WTC11 (cell line): ENCODE measurements around the gene KRTCAP2. TPM values are rescaled to one million over a fixed set of nuclear protein-coding genes. Genes with fewer than 3 reads are reported as not detected.

Experiments
- ATAC-seq: fragments of 200-7000 bp; cut with Tn5 transposase; 2 replicates; pipeline ENCODE4 v1.10.0; 2021; ENCODE audit warnings: mild to moderate bottlenecking, moderate library complexity
- CTCF ChIA-PET: fragments of 300-600 bp; sonication (Branson Sonifier 250); formaldehyde crosslinking; loops from one replicate; lab custom pipeline; 2021; ENCODE audit warnings: antibody characterized with exemption; lab: Charles Lee
- POLR2A ChIA-PET: fragments of 350-600 bp; sonication (Branson Sonifier 250); formaldehyde crosslinking; loops from one replicate; lab custom pipeline; 2021; ENCODE audit warnings: antibody characterized with exemption; lab: Charles Lee
- DNase-seq: peaks from one replicate; pipeline ENCODE4 v3.0.0; 2021; ENCODE audit warnings: low spot score
- H3K27ac Mint-ChIP-seq: 2 replicates; pipeline ENCODE4 v1.8.0; 2021; ENCODE audit warnings: mixed read lengths
- H3K27me3 Mint-ChIP-seq: 2 replicates; pipeline ENCODE4 v1.8.0; 2021; ENCODE audit warnings: low read depth, mild to moderate bottlenecking, moderate library complexity, mixed read lengths
- H3K36me3 Mint-ChIP-seq: 2 replicates; pipeline ENCODE4 v1.8.0; 2021; ENCODE audit warnings: mixed read lengths
- H3K4me1 Mint-ChIP-seq: 2 replicates; pipeline ENCODE4 v1.8.0; 2022; ENCODE audit warnings: mixed read lengths
- H3K4me3 Mint-ChIP-seq: 2 replicates; pipeline ENCODE4 v1.8.0; 2021; ENCODE audit warnings: mild to moderate bottlenecking, moderate library complexity, mixed read lengths
- H3K9me3 Mint-ChIP-seq: 2 replicates; pipeline ENCODE4 v1.8.0; 2021; ENCODE audit warnings: mixed read lengths
- ATF1 ChIP-seq: sonication (generic); formaldehyde crosslinking; IDR thresholded peaks from 2 replicates; pipeline ENCODE4 v1.8.1; 2023; ENCODE audit warnings: mild to moderate bottlenecking, moderate library complexity, missing genetic modification reagents
- GTF2I ChIP-seq: fragments of 250-450 bp; sonication (Bioruptor Pico); conservative IDR thresholded peaks from 2 replicates; pipeline ENCODE4 v1.4.0; 2021; ENCODE audit warnings: mild to moderate bottlenecking
- JUN ChIP-seq: sonication (generic); formaldehyde crosslinking; IDR thresholded peaks from 2 replicates; pipeline ENCODE4 v1.8.0; 2023; ENCODE audit warnings: mild to moderate bottlenecking, missing genetic modification reagents
- NFYB ChIP-seq: sonication (generic); formaldehyde crosslinking; conservative IDR thresholded peaks from 2 replicates; pipeline ENCODE4 v1.8.0; 2022; ENCODE audit warnings: low read depth, missing genetic modification reagents
- NR2C2 ChIP-seq: sonication (generic); formaldehyde crosslinking; IDR thresholded peaks from 2 replicates; pipeline ENCODE4 v1.8.0; 2022; ENCODE audit warnings: mild to moderate bottlenecking, missing genetic modification reagents
- OVOL2 ChIP-seq: fragments of 250-450 bp; sonication (Bioruptor Pico); IDR thresholded peaks from 2 replicates; pipeline ENCODE4 v1.9.0; 2021; ENCODE audit warnings: mild to moderate bottlenecking, borderline replicate concordance
- SMAD3 ChIP-seq: sonication (generic); formaldehyde crosslinking; IDR thresholded peaks from 2 replicates; pipeline ENCODE4 v1.8.0; 2022; ENCODE audit warnings: missing genetic modification reagents, mild to moderate bottlenecking, borderline replicate concordance
- SP1 ChIP-seq: sonication (generic); formaldehyde crosslinking; conservative IDR thresholded peaks from 2 replicates; pipeline ENCODE4 v1.8.1; 2022; ENCODE audit warnings: missing genetic modification reagents
- TEAD1 ChIP-seq: sonication (generic); formaldehyde crosslinking; IDR thresholded peaks from 2 replicates; pipeline ENCODE4 v1.8.0; 2022; ENCODE audit warnings: mild to moderate bottlenecking, missing genetic modification reagents
- TP53 ChIP-seq: sonication (generic); formaldehyde crosslinking; IDR thresholded peaks from 2 replicates; pipeline ENCODE4 v1.8.1; 2023; ENCODE audit warnings: mild to moderate bottlenecking, missing genetic modification reagents
- ZNF423 ChIP-seq: fragments of 250-450 bp; sonication (Bioruptor Pico); IDR thresholded peaks from 2 replicates; pipeline ENCODE4 v2.1.2; 2022; ENCODE audit warnings: mild to moderate bottlenecking, moderate library complexity
- total RNA-seq: library from RNA; stranded (reverse); gene quantifications from 3 replicates; pipeline ENCODE4 v1.2.3, GENCODE V29; 2021
- TF ChIP-seq, protein P1 (sequence below): sonication (generic); formaldehyde crosslinking; IDR thresholded peaks from 2 replicates; pipeline ENCODE4 v1.8.0; 2023; ENCODE audit warnings: missing genetic modification reagents, mild to moderate bottlenecking, borderline replicate concordance
- TF ChIP-seq, protein P2 (sequence below): fragments of 250-450 bp; sonication (Bioruptor Pico); IDR thresholded peaks from 2 replicates; pipeline ENCODE4 v1.9.0; 2021; ENCODE audit warnings: mild to moderate bottlenecking, borderline replicate concordance
- TF ChIP-seq, protein P3 (sequence below): sonication (generic); formaldehyde crosslinking; IDR thresholded peaks from 2 replicates; pipeline ENCODE4 v1.8.1; 2023; ENCODE audit warnings: mild to moderate bottlenecking, missing genetic modification reagents, moderate library complexity
- TF ChIP-seq, protein P4 (sequence below): sonication (generic); formaldehyde crosslinking; IDR thresholded peaks from 2 replicates; pipeline ENCODE4 v1.8.0; 2022; ENCODE audit warnings: mild to moderate bottlenecking, missing genetic modification reagents
- TF ChIP-seq, protein P5 (sequence below): sonication (generic); formaldehyde crosslinking; conservative IDR thresholded peaks from 2 replicates; pipeline ENCODE4 v1.8.1; 2022; ENCODE audit warnings: mild to moderate bottlenecking, missing genetic modification reagents

The KRTCAP2 gene
- total RNA-seq, 1 experiment from 2014 or later, result 104 TPM

DNA sequence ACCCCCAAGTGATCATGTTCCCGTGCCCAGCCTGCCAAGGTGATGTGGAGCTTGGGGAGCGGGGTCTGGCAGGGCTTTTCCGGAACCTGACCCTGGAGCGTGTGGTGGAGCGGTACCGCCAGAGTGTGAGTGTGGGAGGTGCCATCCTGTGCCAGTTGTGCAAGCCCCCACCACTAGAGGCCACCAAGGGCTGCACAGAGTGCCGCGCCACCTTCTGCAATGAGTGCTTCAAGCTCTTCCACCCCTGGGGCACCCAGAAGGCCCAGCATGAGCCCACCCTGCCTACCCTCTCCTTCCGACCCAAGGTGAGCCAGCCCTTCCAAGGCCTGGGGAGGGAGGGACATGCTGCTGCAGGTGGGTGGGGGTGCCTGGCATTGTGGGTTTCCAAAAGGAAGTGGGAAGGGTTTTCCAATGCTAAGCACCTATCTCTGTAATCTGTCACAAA, 2.8 kb upstream of the KRTCAP2 start:
- ChIA-PET CTCF (interaction anchor here (1.2 to 12.2 kb wide), 15 partner anchors 8 to 147 kb away, joined by 3 to 605 read pairs (median 37); partner anchors contain the start of genes ADAM15, EFNA4, MTX1 and THBS3), POLR2A (interaction anchor here (1.0 to 5.2 kb wide), 2 partner anchors 19 to 31 kb away, joined by 3 to 83 read pairs; no protein-coding TSS in a partner anchor)
- Mint-ChIP-seq H3K4me1 (peaks cover 29% of the 10 kb centered on the region), H3K27me3 (no peaks in the 10 kb centered on the region), H3K27ac (no peak overlapping the region), H3K4me3 (peak overlapping the region; percentile 44; the same call in 1 of the 2 replicates), H3K9me3 (no peaks in the 10 kb centered on the region), H3K36me3 (peaks cover 31% of the 10 kb centered on the region)
- TF ChIP-seq ATF1 (CRISPR knock-in tag) (no peak), JUN (no peak), ZNF423 (CRISPR knock-in tag) (no peak), GTF2I (CRISPR knock-in tag) (no peak), SP1 (no peak), TEAD1 (CRISPR knock-in tag) (no peak), NR2C2 (CRISPR knock-in tag) (no peak)
- TF ChIP-seq, protein P1, sequence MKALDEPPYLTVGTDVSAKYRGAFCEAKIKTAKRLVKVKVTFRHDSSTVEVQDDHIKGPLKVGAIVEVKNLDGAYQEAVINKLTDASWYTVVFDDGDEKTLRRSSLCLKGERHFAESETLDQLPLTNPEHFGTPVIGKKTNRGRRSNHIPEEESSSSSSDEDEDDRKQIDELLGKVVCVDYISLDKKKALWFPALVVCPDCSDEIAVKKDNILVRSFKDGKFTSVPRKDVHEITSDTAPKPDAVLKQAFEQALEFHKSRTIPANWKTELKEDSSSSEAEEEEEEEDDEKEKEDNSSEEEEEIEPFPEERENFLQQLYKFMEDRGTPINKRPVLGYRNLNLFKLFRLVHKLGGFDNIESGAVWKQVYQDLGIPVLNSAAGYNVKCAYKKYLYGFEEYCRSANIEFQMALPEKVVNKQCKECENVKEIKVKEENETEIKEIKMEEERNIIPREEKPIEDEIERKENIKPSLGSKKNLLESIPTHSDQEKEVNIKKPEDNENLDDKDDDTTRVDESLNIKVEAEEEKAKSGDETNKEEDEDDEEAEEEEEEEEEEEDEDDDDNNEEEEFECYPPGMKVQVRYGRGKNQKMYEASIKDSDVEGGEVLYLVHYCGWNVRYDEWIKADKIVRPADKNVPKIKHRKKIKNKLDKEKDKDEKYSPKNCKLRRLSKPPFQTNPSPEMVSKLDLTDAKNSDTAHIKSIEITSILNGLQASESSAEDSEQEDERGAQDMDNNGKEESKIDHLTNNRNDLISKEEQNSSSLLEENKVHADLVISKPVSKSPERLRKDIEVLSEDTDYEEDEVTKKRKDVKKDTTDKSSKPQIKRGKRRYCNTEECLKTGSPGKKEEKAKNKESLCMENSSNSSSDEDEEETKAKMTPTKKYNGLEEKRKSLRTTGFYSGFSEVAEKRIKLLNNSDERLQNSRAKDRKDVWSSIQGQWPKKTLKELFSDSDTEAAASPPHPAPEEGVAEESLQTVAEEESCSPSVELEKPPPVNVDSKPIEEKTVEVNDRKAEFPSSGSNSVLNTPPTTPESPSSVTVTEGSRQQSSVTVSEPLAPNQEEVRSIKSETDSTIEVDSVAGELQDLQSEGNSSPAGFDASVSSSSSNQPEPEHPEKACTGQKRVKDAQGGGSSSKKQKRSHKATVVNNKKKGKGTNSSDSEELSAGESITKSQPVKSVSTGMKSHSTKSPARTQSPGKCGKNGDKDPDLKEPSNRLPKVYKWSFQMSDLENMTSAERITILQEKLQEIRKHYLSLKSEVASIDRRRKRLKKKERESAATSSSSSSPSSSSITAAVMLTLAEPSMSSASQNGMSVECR, result no peak
- TF ChIP-seq, protein P2, sequence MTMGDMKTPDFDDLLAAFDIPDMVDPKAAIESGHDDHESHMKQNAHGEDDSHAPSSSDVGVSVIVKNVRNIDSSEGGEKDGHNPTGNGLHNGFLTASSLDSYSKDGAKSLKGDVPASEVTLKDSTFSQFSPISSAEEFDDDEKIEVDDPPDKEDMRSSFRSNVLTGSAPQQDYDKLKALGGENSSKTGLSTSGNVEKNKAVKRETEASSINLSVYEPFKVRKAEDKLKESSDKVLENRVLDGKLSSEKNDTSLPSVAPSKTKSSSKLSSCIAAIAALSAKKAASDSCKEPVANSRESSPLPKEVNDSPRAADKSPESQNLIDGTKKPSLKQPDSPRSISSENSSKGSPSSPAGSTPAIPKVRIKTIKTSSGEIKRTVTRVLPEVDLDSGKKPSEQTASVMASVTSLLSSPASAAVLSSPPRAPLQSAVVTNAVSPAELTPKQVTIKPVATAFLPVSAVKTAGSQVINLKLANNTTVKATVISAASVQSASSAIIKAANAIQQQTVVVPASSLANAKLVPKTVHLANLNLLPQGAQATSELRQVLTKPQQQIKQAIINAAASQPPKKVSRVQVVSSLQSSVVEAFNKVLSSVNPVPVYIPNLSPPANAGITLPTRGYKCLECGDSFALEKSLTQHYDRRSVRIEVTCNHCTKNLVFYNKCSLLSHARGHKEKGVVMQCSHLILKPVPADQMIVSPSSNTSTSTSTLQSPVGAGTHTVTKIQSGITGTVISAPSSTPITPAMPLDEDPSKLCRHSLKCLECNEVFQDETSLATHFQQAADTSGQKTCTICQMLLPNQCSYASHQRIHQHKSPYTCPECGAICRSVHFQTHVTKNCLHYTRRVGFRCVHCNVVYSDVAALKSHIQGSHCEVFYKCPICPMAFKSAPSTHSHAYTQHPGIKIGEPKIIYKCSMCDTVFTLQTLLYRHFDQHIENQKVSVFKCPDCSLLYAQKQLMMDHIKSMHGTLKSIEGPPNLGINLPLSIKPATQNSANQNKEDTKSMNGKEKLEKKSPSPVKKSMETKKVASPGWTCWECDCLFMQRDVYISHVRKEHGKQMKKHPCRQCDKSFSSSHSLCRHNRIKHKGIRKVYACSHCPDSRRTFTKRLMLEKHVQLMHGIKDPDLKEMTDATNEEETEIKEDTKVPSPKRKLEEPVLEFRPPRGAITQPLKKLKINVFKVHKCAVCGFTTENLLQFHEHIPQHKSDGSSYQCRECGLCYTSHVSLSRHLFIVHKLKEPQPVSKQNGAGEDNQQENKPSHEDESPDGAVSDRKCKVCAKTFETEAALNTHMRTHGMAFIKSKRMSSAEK (CRISPR knock-in tag), result no peak
- TF ChIP-seq, protein P3, sequence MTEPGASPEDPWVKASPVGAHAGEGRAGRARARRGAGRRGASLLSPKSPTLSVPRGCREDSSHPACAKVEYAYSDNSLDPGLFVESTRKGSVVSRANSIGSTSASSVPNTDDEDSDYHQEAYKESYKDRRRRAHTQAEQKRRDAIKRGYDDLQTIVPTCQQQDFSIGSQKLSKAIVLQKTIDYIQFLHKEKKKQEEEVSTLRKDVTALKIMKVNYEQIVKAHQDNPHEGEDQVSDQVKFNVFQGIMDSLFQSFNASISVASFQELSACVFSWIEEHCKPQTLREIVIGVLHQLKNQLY (CRISPR knock-in tag), result no peak
- TF ChIP-seq, protein P4, sequence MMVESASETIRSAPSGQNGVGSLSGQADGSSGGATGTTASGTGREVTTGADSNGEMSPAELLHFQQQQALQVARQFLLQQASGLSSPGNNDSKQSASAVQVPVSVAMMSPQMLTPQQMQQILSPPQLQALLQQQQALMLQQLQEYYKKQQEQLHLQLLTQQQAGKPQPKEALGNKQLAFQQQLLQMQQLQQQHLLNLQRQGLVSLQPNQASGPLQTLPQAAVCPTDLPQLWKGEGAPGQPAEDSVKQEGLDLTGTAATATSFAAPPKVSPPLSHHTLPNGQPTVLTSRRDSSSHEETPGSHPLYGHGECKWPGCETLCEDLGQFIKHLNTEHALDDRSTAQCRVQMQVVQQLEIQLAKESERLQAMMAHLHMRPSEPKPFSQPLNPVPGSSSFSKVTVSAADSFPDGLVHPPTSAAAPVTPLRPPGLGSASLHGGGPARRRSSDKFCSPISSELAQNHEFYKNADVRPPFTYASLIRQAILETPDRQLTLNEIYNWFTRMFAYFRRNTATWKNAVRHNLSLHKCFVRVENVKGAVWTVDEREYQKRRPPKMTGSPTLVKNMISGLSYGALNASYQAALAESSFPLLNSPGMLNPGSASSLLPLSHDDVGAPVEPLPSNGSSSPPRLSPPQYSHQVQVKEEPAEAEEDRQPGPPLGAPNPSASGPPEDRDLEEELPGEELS, result no peak
- TF ChIP-seq, protein P5, sequence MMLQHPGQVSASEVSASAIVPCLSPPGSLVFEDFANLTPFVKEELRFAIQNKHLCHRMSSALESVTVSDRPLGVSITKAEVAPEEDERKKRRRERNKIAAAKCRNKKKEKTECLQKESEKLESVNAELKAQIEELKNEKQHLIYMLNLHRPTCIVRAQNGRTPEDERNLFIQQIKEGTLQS (CRISPR knock-in tag), result no peak
- no peak for DNase-seq
- ATAC-seq, result no peak

DNA sequence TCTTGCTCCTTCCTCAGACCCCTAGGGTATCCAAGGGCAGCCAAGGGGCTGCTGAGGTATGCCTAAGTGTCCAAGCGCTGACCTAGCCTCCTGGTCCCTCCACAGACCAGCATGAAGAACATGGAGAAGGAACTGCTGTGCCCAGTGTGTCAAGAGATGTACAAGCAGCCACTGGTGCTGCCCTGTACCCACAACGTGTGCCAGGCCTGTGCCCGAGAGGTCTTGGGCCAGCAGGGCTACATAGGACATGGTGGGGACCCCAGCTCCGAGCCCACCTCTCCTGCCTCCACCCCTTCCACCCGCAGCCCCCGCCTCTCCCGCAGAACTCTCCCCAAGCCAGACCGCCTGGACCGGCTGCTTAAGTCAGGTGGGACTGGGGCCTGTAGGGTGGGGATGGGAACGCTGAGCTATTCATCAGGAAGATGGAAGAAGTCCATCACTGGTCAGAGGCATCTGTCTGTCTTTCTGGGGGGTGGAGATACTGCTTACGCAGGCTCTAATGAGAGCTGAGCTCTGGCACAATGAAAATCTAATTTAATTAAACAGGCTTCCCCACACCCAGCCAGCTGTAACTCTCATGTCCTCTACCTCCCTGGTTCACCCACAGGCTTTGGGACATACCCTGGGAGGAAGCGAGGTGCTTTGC, 2.3 kb upstream of the KRTCAP2 start:
- H3K4me3 Mint-ChIP-seq, result peak overlapping the region; percentile 94
- no peak for TF ChIP-seq OVOL2 (CRISPR knock-in tag)
- TF ChIP-seq TP53, result 0 out of 2 replicates have a peak, but pooled peaks have one; percentile 33
- no peak for TF ChIP-seq SMAD3 (CRISPR knock-in tag)
- no peak for TF ChIP-seq GTF2I (CRISPR knock-in tag)
- no peak for TF ChIP-seq NFYB (CRISPR knock-in tag)
- H3K27ac Mint-ChIP-seq, result no peak overlapping the region
- DNase-seq (no peak), ATAC-seq (no peak)
- H3K4me1 Mint-ChIP-seq, result peaks cover 29% of the 10 kb centered on the region
- no peaks in the 10 kb centered on the region for H3K27me3 Mint-ChIP-seq
- CTCF ChIA-PET, result interaction anchor here (1.2 to 12.2 kb wide), 22 partner anchors 7 to 177 kb away, joined by 3 to 605 read pairs (median 16); partner anchors contain the start of genes ADAM15, EFNA1, EFNA3 and EFNA4
- no peaks in the 10 kb centered on the region for H3K9me3 Mint-ChIP-seq
- POLR2A ChIA-PET, result interaction anchor here (1.0 to 5.2 kb wide), 4 partner anchors 19 to 47 kb away, joined by 3 to 83 read pairs (median 4); no protein-coding TSS in a partner anchor
- H3K36me3 Mint-ChIP-seq, result peaks cover 32% of the 10 kb centered on the region
